Heart left ventricle (tissue), 16 donors: ENCODE measurements around the gene ZDHHC16. TPM values are rescaled to one million over a fixed set of nuclear protein-coding genes. Genes with fewer than 3 reads are reported as not detected.

ENCODE experiments used
- ATAC-seq, 4 donors: fragments of 200-7000 bp; cut with Tn5 transposase; one replicate each; pipeline ENCODE4 v1.9.1; 2020 to 2022; ENCODE audit warnings: moderate library complexity in 4 of 4, mild to moderate bottlenecking in 3 of 4, moderate number of reproducible peaks in 1 of 4
- DNase-seq, 5 donors: peaks; one replicate each; pipeline ENCODE4 v3.0.0-alpha.2; 2020
- H3K27ac ChIP-seq, 12 donors: fragments of 200-600 bp; sonication (generic) in 4 of 12; one replicate each; pipeline versions ENCODE4 v1.5.0 to v1.8.0; 2016 to 2022; ENCODE audit warnings: mild to moderate bottlenecking in 2 of 12
- H3K27me3 ChIP-seq, 9 donors: fragments of 200-600 bp; sonication (generic) in 2 of 9; one replicate each; pipeline versions ENCODE4 v1.5.1 to v1.8.0; 2016 to 2022; ENCODE audit warnings: mild to moderate bottlenecking in 3 of 9
- H3K36me3 ChIP-seq, 9 donors: fragments of 200-600 bp; sonication (generic) in 2 of 9; one replicate each; pipeline versions ENCODE4 v1.5.0 to v1.8.0; 2018 to 2022; ENCODE audit warnings: mild to moderate bottlenecking in 2 of 9
- H3K4me1 ChIP-seq, 12 donors: fragments of 200-600 bp; sonication (generic) in 4 of 12; one replicate each; pipeline versions ENCODE4 v1.5.0 to v1.8.0; 2016 to 2022; ENCODE audit warnings: mild to moderate bottlenecking in 3 of 12
- H3K4me3 ChIP-seq, 12 donors: fragments of 200-600 bp; sonication (generic) in 4 of 12; one replicate each; pipeline versions ENCODE4 v1.5.0 to v1.8.0; 2017 to 2022; ENCODE audit warnings: mild to moderate bottlenecking in 9 of 12, moderate library complexity in 4 of 12
- H3K9me3 ChIP-seq, 12 donors: fragments of 200-600 bp; sonication (generic) in 4 of 12; one replicate each; pipeline versions ENCODE4 v1.5.0 to v1.8.0; 2016 to 2022; ENCODE audit warnings: mild to moderate bottlenecking in 1 of 12
- POLR2A ChIP-seq, 2 donors: fragments of 450-650 bp; IDR thresholded peaks; one replicate each; pipeline ENCODE4 v1.6.1; 2017; ENCODE audit warnings: antibody characterized with exemption in 2 of 2, mild to moderate bottlenecking in 2 of 2, moderate library complexity in 2 of 2
- WGBS, 4 donors: extraction: QIAGEN DNeasy Blood & Tissue Kit in 2 of 4; methylation state at CpG; one replicate each; pipeline versions ENCODE4 v1.1.5 to v1.1.7; 2013 to 2018; 5-methylcytosine and 5-hydroxymethylcytosine counted together
- intact Hi-C, 10 donors: fragments of 100-400 bp; cut with DNase I; formaldehyde crosslinking; loops; one replicate each; pipeline versions ENCODE4 v1.11.1 to v1.14.2; 2022
- polyA plus RNA-seq, 2 donors: library from polyadenylated mRNA; stranded (reverse); fragments of 200-250 nt; gene quantifications; one replicate each; pipeline ENCODE4 v1.2.3, GENCODE V29; 2013
- total RNA-seq, 9 donors: library from RNA; depleted of rRNA in 2 of 9; stranded (reverse); fragments of >200 nt in 2 of 9; fragmentation: NEBNext Ultra II Directional in 3 of 9; extraction: Animal tissue kit (Norgen Biotek cat#: 25700) in 3 of 9; gene quantifications; one replicate each; pipeline versions ENCODE4 v1.1.0 to v1.2.4, GENCODE V29; 2016 to 2023
- TF ChIP-seq, protein P1 (sequence below), 12 donors: fragments of 200-600 bp; sonication (generic) in 4 of 12; IDR thresholded peaks; one replicate each; pipeline versions ENCODE4 v1.5.0 to v1.8.0; 2018 to 2022; ENCODE audit warnings: antibody characterized with exemption in 12 of 12, mild to moderate bottlenecking in 5 of 12
- donor health status: ischemic (EF 13 %, LVEDD 7.1; RV severe dilation, severe dysfunction).
- donor health status: healthy with polysubstance abuse.
- donor health status: DM: no; HTN: yes; CAD: no.
- donor health status: DM: no; HTN: no; CAD: no.
- donor health status: ischemic (EF 25% LVEDD 6.9; RV normal size, moderate dysfunction).
- donor health status: ischemic (EF 25% LVEDD 5.7; RV mildly dilated, moderate dysfunction).
- donor health status: healthy.
- donor health status: DM: yes; HTN: yes; CAD: no.
- donor health status: ischemic (EF 35%, LVEDD 5.7; RV mildly dilated, moderate dysfunction).
- donor health status: nonischemic (EF 11% LVEDD 7.7; RV severe dilation, severe dysfunction).
- donor health status: DM: yes; HTN: yes; CAD: no.
- donor health status: PGD.
- donor health status: ischemic (EF 29% LVEDD 5.4; RV normal size, mild dysfunction).
- donor health status: nonischemic (EF 23%, LVEDD 6.1; RV moderate dilation, normal function).

Gene ZDHHC16
- total and polyA plus RNA-seq, 11 donors: 16.2 to 59.5 (median 25.2) TPM

DNA sequence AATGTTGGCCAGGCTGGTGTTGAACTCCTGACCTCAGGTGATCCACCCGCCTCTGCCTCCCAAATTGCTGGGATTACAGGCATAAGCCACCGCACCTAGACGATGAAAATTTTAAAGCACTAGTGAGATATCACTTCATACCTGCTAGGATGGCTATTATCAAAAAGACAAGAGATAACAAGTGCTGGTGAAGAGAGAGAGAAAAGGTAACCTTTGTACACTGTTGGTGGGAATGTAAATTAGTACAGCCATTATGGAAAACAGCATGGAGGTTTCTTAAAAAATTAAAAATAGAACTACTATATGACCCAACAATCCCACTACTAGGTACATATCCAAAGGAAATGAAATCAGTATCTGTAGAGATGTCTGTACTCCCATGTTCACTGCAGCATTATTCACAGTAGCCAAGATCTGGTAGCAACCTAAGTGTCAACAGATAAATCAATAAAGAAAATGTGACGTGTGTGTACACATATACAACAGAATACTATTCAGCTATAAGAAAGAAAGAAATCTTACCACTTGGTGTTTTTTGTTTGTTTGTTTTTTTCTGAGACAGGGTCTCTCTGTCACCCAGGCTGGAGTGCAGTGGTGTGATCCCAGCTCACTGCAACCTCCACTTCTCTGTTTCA lies 39.8 kb downstream of the ZDHHC16 start:
- H3K27me3 ChIP-seq: no peaks in the 10 kb centered on the region
- ATAC-seq (no peak), DNase-seq (no peak)
- H3K36me3 ChIP-seq: peaks cover 0 to 40% (median 24%) of the 10 kb centered on the region in 9 donors
- no peak for TF ChIP-seq POLR2A (IDR thresholded peaks at IDR 0.05)
- TF ChIP-seq, protein P1, sequence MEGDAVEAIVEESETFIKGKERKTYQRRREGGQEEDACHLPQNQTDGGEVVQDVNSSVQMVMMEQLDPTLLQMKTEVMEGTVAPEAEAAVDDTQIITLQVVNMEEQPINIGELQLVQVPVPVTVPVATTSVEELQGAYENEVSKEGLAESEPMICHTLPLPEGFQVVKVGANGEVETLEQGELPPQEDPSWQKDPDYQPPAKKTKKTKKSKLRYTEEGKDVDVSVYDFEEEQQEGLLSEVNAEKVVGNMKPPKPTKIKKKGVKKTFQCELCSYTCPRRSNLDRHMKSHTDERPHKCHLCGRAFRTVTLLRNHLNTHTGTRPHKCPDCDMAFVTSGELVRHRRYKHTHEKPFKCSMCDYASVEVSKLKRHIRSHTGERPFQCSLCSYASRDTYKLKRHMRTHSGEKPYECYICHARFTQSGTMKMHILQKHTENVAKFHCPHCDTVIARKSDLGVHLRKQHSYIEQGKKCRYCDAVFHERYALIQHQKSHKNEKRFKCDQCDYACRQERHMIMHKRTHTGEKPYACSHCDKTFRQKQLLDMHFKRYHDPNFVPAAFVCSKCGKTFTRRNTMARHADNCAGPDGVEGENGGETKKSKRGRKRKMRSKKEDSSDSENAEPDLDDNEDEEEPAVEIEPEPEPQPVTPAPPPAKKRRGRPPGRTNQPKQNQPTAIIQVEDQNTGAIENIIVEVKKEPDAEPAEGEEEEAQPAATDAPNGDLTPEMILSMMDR (IDR thresholded peaks at IDR 0.05): no peak
- WGBS, 4 donors: 71 to 76% (median 73%) methylated on average over 4 of the region's 4 CpGs
- H3K4me3 ChIP-seq: no peak overlapping the region
- intact Hi-C loops: no loop called here
- peaks cover 0 to 57% (median 35%) of the 10 kb centered on the region in 12 donors for H3K4me1 ChIP-seq
- peak overlapping the region in 1 of 12 donors; percentile 6 for H3K27ac ChIP-seq
- H3K9me3 ChIP-seq: no peaks in the 10 kb centered on the region

DNA sequence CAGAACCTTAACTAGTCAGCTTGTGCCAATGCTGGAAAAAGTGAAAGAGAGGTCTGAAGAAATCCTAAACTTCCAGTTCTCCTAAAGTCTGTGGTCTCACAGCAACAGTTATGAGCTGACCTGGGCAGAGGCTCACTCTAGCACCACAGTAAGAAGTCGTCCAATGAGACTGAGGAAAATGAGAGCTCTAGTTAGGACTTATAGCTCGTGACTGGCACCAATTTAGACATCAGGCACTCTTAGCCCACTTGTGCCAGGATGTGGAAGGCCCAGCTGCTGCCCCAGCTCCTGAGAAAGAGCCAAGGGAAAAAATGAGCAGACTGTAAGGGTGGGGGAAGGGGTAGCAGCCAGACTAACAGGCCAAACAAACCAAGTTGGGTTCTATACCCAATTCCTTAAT lies 44.6 kb downstream of the ZDHHC16 start:
- no peaks in the 10 kb centered on the region for H3K9me3 ChIP-seq
- WGBS, 4 donors: 40 to 58% (median 47%) methylated on average over 2 of the region's 2 CpGs
- DNase-seq: peak in 4 of 5 donors; percentile 36 to 69 (median 60)
- peak; percentile 87 to 94 (median 90) for ATAC-seq
- intact Hi-C loops: loop anchor here in 4 of 10 donors (10.0 kb wide), 3 partner anchors 46 to 64 kb away; partner anchors contain the start of genes EXOSC1 (in 1 of the 4) and ZDHHC16 (in 1 of the 4)
- peaks cover 5 to 77% (median 50%) of the 10 kb centered on the region in 12 donors for H3K4me1 ChIP-seq
- H3K36me3 ChIP-seq: peaks cover 0 to 12% (median 5%) of the 10 kb centered on the region in 9 donors
- H3K27ac ChIP-seq: peak overlapping the region; percentile 41 to 85 (median 70)
- no peaks in the 10 kb centered on the region for H3K27me3 ChIP-seq
- peak in 1 of 2 donors; percentile 39 for TF ChIP-seq POLR2A (IDR thresholded peaks at IDR 0.05)
- TF ChIP-seq, protein P1 (IDR thresholded peaks at IDR 0.05): no peak
- H3K4me3 ChIP-seq: no peak overlapping the region

DNA sequence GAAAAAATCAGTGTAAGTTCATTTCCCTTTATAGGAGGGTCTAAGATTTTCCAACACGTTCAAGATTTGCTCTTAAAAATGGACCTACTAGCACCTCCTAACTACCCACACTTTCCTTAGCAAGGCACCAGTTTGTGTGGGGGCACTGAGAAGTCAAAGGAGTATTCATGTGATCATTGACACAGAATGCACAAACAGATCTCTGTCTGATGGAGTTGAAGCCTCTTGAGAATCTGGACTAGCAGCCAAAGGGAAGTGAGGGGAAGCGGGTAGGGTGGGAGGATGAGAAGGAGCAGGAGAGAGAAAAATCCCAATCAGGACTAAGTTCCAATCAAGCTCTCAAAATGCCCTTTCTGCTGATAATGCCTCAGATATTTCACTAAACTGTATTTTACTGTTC lies 48.2 kb downstream of the ZDHHC16 start:
- DNase-seq (no peak), ATAC-seq (no peak)
- intact Hi-C loops: loop anchor here in 4 of 10 donors (10.0 kb wide), 3 partner anchors 49 to 61 kb away; partner anchors contain the start of genes EXOSC1 (in 1 of the 4) and ZDHHC16 (in 1 of the 4)
- Histone ChIP-seq H3K9me3 (no peaks in the 10 kb centered on the region), H3K36me3 (peaks cover 0 to 9% (median 3%) of the 10 kb centered on the region in 9 donors), H3K4me1 (peaks cover 9 to 80% (median 56%) of the 10 kb centered on the region in 12 donors), H3K27ac (peak overlapping the region in 10 of 12 donors; percentile 8 to 69 (median 48)), H3K4me3 (no peak overlapping the region), H3K27me3 (no peaks in the 10 kb centered on the region)
- TF ChIP-seq, protein P1 (IDR thresholded peaks at IDR 0.05): no peak
- no peak for TF ChIP-seq POLR2A (IDR thresholded peaks at IDR 0.05)
- WGBS, 4 donors: 5 to 15% (median 12%) methylated on average over 2 of the region's 2 CpGs

DNA sequence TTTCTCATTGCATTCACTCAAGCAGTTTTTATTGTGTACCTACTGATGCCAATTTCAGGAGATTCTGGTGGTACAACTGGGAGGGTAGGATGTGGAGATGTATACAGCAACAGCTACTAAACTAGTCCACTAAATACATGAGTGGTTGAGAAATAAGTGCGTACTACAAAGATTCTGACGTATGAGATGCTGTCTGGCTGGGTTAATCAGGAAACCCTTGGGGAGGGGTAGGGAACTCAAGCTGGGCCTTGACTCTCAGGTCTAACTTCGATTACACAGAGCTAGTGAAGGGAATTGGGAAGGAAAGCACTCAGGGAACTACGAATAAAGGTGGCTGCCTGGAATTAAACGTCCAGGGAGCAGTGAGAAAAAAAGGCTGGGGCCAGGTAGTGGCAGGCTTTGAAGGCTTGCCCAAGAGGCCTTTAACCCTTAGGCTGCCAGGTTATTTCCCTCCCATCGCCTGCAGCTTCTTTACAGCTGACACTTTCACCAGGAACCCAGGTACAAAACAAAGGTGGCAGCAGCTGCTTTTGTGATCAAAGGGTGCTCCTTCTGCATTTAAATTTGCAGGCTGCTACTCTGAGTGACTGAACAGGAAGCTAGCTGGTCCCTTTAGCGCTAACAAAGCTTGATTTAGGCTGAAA lies 49.0 kb downstream of the ZDHHC16 start:
- no peak for ATAC-seq
- peaks cover 0 to 9% (median 3%) of the 10 kb centered on the region in 9 donors for H3K36me3 ChIP-seq
- intact Hi-C loops: loop anchor here in 8 of 10 donors (5.0 to 10.0 kb wide), 7 partner anchors 47 to 242 kb away; partner anchors contain the start of genes EXOSC1 (in 2 of the 8), ZDHHC16 (in 2 of the 8) and ZFYVE27 (in 1 of the 8)
- TF ChIP-seq, protein P1 (IDR thresholded peaks at IDR 0.05): no peak
- TF ChIP-seq POLR2A (IDR thresholded peaks at IDR 0.05): no peak
- peaks cover 9 to 75% (median 55%) of the 10 kb centered on the region in 12 donors for H3K4me1 ChIP-seq
- no peaks in the 10 kb centered on the region for H3K27me3 ChIP-seq
- no peak overlapping the region for H3K4me3 ChIP-seq
- DNase-seq: no peak
- peak overlapping the region in 7 of 12 donors; percentile 36 to 69 (median 50) for H3K27ac ChIP-seq
- 23 to 29% (median 27%) methylated on average over 7 of the region's 7 CpGs for WGBS, 4 donors
- H3K9me3 ChIP-seq: no peaks in the 10 kb centered on the region
